HCT116 (cell line): ENCODE data around the gene COL1A1.

ENCODE experiments used
- POLR2AphosphoS5 ChIP-seq: IDR thresholded peaks from 2 replicates; pipeline ENCODE4 v1.6.1; 2011; ENCODE audit warnings: mild to moderate bottlenecking, low read depth, low read length, moderate library complexity
- TF ChIP-seq, protein P1 (sequence below), 3 experiments: fragments of 200-600 bp in 1 of 3; sonication (generic) in 1 of 3; IDR thresholded peaks in 2 of 3; conservative IDR thresholded peaks in 1 of 3; 2 replicates each; pipeline ENCODE4 v1.5.1; 2012 to 2017; ENCODE audit warnings: low read depth in 2 of 3, low read length in 2 of 3, antibody characterized with exemption in 1 of 3, borderline replicate concordance in 1 of 3, control low read depth in 1 of 3, mild to moderate bottlenecking in 1 of 3, mixed read lengths in 1 of 3, mixed run types in 1 of 3, moderate library complexity in 1 of 3; ENCODE audit not compliant: insufficient read depth in 1 of 3

DNA sequence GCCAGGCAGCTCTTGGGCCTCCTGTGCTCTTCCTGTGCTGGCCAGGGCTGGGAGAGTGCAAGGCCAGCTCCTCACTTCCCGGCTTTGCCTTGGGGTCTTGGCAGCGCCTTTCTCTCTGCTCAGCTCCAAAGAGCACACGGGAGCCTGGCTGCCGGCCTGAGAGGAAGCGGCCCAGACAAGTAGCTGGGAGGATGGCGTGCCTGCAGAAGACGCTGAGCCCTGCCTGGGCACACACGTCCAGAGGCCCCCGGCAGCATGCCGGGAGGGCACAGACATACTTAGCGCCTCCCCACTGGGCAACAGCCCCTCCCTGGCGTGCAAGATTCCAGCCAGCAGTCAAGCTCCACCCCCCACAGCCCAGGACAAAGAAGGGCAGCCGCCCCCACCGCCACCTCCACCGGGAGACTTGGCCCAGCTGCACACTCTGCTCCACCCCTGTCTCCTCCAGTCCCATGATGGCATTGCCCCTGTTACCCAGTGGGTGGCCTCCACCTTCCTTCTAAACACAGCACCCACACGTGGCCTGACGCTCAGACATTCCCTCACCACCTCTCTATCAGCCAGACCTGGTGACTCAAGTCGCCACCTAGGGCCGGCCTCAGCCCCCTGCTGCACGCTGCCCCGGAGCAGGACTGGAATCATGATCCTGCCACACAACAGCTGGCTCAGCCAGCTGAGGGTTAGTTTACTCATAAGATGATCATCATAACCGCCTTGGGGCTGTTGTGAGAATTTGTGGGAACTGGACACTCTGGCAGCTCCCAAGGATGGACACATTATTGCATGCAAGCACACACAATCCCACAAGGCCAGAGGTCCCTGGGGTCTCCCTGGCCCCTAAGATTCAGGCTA is 23.2 kb downstream of the COL1A1 start:
- TF ChIP-seq, protein P1, sequence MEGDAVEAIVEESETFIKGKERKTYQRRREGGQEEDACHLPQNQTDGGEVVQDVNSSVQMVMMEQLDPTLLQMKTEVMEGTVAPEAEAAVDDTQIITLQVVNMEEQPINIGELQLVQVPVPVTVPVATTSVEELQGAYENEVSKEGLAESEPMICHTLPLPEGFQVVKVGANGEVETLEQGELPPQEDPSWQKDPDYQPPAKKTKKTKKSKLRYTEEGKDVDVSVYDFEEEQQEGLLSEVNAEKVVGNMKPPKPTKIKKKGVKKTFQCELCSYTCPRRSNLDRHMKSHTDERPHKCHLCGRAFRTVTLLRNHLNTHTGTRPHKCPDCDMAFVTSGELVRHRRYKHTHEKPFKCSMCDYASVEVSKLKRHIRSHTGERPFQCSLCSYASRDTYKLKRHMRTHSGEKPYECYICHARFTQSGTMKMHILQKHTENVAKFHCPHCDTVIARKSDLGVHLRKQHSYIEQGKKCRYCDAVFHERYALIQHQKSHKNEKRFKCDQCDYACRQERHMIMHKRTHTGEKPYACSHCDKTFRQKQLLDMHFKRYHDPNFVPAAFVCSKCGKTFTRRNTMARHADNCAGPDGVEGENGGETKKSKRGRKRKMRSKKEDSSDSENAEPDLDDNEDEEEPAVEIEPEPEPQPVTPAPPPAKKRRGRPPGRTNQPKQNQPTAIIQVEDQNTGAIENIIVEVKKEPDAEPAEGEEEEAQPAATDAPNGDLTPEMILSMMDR (IDR thresholded peaks at IDR 0.05 in 2 of 3, conservative IDR thresholded peaks at IDR 0.05 in 1 of 3; ENCODE audit: borderline replicate concordance in 1 of 3, insufficient read depth in 1 of 3, low read depth in 2 of 3, low read length in 2 of 3): peak; percentile 80 to 96 (median 82)
- peak; percentile 73 for TF ChIP-seq POLR2AphosphoS5
